Aorta (tissue), 5 donors: Measurements from ENCODE around the gene PIGB. TPM values are rescaled to one million over a fixed set of nuclear protein-coding genes. Genes with fewer than 3 reads are reported as not detected.
"Not testable (repeated sequence)": the region's sequence is repeated elsewhere in the genome, so short reads cannot be mapped to it uniquely, and the experiment has no call there.

Experiments used
- ATAC-seq: fragments of 200-7000 bp; cut with Tn5 transposase; one replicate; pipeline ENCODE4 v1.9.1; 2022; ENCODE audit warnings: moderate library complexity; ENCODE audit not compliant: low FRiP score
- DNase-seq, 2 donors: peaks; one replicate each; pipeline ENCODE4 v3.0.0-alpha.2; 2020
- H3K27ac ChIP-seq, 2 donors: one replicate each; pipeline ENCODE4 v1.5.1; 2013; ENCODE audit warnings: low read length in 2 of 2, mild to moderate bottlenecking in 2 of 2, moderate library complexity in 2 of 2, control low read depth in 1 of 2, inconsistent platforms in 1 of 2, low read depth in 1 of 2
- H3K27me3 ChIP-seq, 2 donors: one replicate each; pipeline ENCODE4 v1.6.1; 2013; ENCODE audit warnings: control low read depth in 1 of 2, low read length in 1 of 2, mild to moderate bottlenecking in 1 of 2, moderate library complexity in 1 of 2; ENCODE audit not compliant: insufficient read depth in 2 of 2, control insufficient read depth in 1 of 2
- H3K36me3 ChIP-seq, 2 donors: one replicate each; pipeline ENCODE4 v1.6.1; 2013; ENCODE audit warnings: control low read depth in 1 of 2, low read length in 1 of 2, mild to moderate bottlenecking in 1 of 2; ENCODE audit not compliant: insufficient read depth in 2 of 2, control insufficient read depth in 1 of 2
- H3K4me1 ChIP-seq, 2 donors: one replicate each; pipeline ENCODE4 v1.6.1; 2013; ENCODE audit warnings: low read length in 2 of 2, control low read depth in 1 of 2, mild to moderate bottlenecking in 1 of 2, moderate library complexity in 1 of 2; ENCODE audit not compliant: insufficient read depth in 2 of 2, control insufficient read depth in 1 of 2
- H3K4me3 ChIP-seq, 2 donors: one replicate each; pipeline ENCODE4 v1.5.1; 2013; ENCODE audit warnings: low read length in 2 of 2, control low read depth in 1 of 2, mild to moderate bottlenecking in 1 of 2
- H3K9me3 ChIP-seq: one replicate; pipeline ENCODE4 v1.6.1; 2013; ENCODE audit warnings: mild to moderate bottlenecking, low read length; ENCODE audit not compliant: control insufficient read depth
- WGBS, 2 donors: extraction: QIAGEN DNeasy Blood & Tissue Kit; methylation state at CpG; one replicate each; pipeline ENCODE4 v1.1.7; 2013; 5-methylcytosine and 5-hydroxymethylcytosine counted together
- intact Hi-C, 2 donors: fragments of 100-400 bp; cut with DNase I; formaldehyde crosslinking; loops; one replicate each; pipeline versions ENCODE4 v1.14.2 to v1.15.0; 2022
- polyA plus RNA-seq, 2 donors: library from polyadenylated mRNA; stranded (reverse); fragments of 200-250 nt; gene quantifications; one replicate each; pipeline ENCODE4 v1.2.3, GENCODE V29; 2013
- total RNA-seq, 2 donors: library from RNA; stranded (reverse); fragmentation: NEBNext Ultra II Directional; extraction: Animal tissue kit (Norgen Biotek cat#: 25700); gene quantifications; one replicate each; pipeline ENCODE4 v1.2.1, GENCODE V29; 2021
- donor health status: healthy with polysubstance abuse.
- donor health status: Bipolar disorder and iron deficiency.
- donor health status: DM: no; HTN: no; CAD: no.
- donor health status: DM: no; HTN: no; CAD: no.
- donor health status: DM: yes; HTN: yes; CAD: no.

The PIGB gene
- total and polyA plus RNA-seq, 4 donors = 4.0 to 27.1 (median 16.4) TPM

GRCh38 chr15:55289746-55290527 lies 29.1 kb upstream of the PIGB start, which contains the start of gene RAB27A:
RAB27A (minus strand) TSS chr15:55289813; CDS start chr15:55234934, 54,879 bp downstream.
- no peaks in the 10 kb centered on the region for H3K27me3 ChIP-seq
- WGBS, 2 donors = 0% methylated on average over 68 to 69 of the region's 69 CpGs
- no peaks in the 10 kb centered on the region for H3K9me3 ChIP-seq
- no peaks in the 10 kb centered on the region for H3K36me3 ChIP-seq
- DNase-seq = peak; percentile 84 to 92
- intact Hi-C loops = loop anchor here (1.0 to 10.0 kb wide), 6 partner anchors 69 to 1315 kb away; partner anchors contain the start of gene UNC13C (in 1 of the 2)
- ATAC-seq = peak; percentile 92
- no peaks in the 10 kb centered on the region for H3K4me1 ChIP-seq
- H3K27ac ChIP-seq = peak within 1 kb of the TSS; percentile 71 to 82
- H3K4me3 ChIP-seq = peak within 1 kb of the TSS; percentile 70 to 71

GRCh38 chr15:55290528-55291057 lies 28.4 kb upstream of the PIGB start:
- no peaks in the 10 kb centered on the region for H3K9me3 ChIP-seq
- H3K4me1 ChIP-seq = no peaks in the 10 kb centered on the region
- WGBS, 2 donors = 13% methylated on average over 17 of the region's 17 CpGs
- peak; percentile 91 to 96 for DNase-seq
- no peaks in the 10 kb centered on the region for H3K36me3 ChIP-seq
- ATAC-seq = peak; percentile 96
- H3K4me3 ChIP-seq = peak overlapping the region; percentile 70 to 71
- H3K27ac ChIP-seq = peak overlapping the region in 1 of 2 donors; percentile 82
- no peaks in the 10 kb centered on the region for H3K27me3 ChIP-seq
- intact Hi-C loops = loop anchor here (2.0 to 10.0 kb wide), 4 partner anchors 70 to 1316 kb away; partner anchors contain the start of gene UNC13C (in 1 of the 2)

GRCh38 chr15:55297315-55297714 lies 21.7 kb upstream of the PIGB start:
- DNase-seq (no peak), ATAC-seq (no peak)
- Histone ChIP-seq H3K27ac (no peak overlapping the region), H3K4me3 (no peak overlapping the region), H3K27me3 (no peaks in the 10 kb centered on the region), H3K4me1 (no peaks in the 10 kb centered on the region), H3K36me3 (no peaks in the 10 kb centered on the region), H3K9me3 (no peaks in the 10 kb centered on the region)
- intact Hi-C loops = loop anchor here in 1 of 2 donors (10.0 kb wide), 2 partner anchors 137 to 1323 kb away; partner anchors contain the start of gene UNC13C

GRCh38 chr15:55302801-55303200 lies 16.2 kb upstream of the PIGB start:
- DNase-seq, H3K4me3 ChIP-seq, H3K36me3 ChIP-seq, H3K4me1 ChIP-seq, H3K27me3 ChIP-seq, H3K9me3 ChIP-seq, ATAC-seq, H3K27ac ChIP-seq, intact Hi-C loops: not testable (repeated sequence)
- WGBS, 2 donors = 91% methylated on average over 24 of the region's 32 CpGs; no CpG with 5 or more reads in 1 of the 2 donors

GRCh38 chr15:55319537-55320237 lies 665 bp downstream of the PIGB start:
- H3K27ac ChIP-seq = peak overlapping the region in 1 of 2 donors; percentile 19
- no peaks in the 10 kb centered on the region for H3K9me3 ChIP-seq
- WGBS, 2 donors = 23 to 30% methylated on average over 4 of the region's 4 CpGs
- no peaks in the 10 kb centered on the region for H3K36me3 ChIP-seq
- peaks cover 2 to 3% of the 10 kb centered on the region in 2 donors for H3K4me1 ChIP-seq
- no peaks in the 10 kb centered on the region for H3K27me3 ChIP-seq
- peak in 1 of 2 donors; percentile 62 for DNase-seq
- intact Hi-C loops = loop anchor here in 1 of 2 donors (1.0 kb wide), 1 partner anchor 89 kb away; the partner anchor contains the start of genes CCPG1 and PIERCE2
- peak; percentile 80 for ATAC-seq
- H3K4me3 ChIP-seq = peak overlapping the region; percentile 46 to 75

GRCh38 chr15:55320238-55320550 lies 1.2 kb downstream of the PIGB start:
- no peaks in the 10 kb centered on the region for H3K36me3 ChIP-seq
- H3K4me1 ChIP-seq = peaks cover 2 to 3% of the 10 kb centered on the region in 2 donors
- H3K27me3 ChIP-seq = no peaks in the 10 kb centered on the region
- H3K4me3 ChIP-seq = peak overlapping the region; percentile 3 to 18
- intact Hi-C loops = no loop called here
- H3K27ac ChIP-seq = peak overlapping the region in 1 of 2 donors; percentile 19
- DNase-seq (no peak), ATAC-seq (no peak)
- 3 to 5% methylated on average over 2 of the region's 2 CpGs for WGBS, 2 donors
- no peaks in the 10 kb centered on the region for H3K9me3 ChIP-seq

GRCh38 chr15:55320963-55321362 lies 1.9 kb downstream of the PIGB start:
- H3K4me3 ChIP-seq = no peak overlapping the region
- intact Hi-C loops = no loop called here
- H3K4me1 ChIP-seq = peaks cover 2 to 3% of the 10 kb centered on the region in 2 donors
- 80 to 83% methylated on average over 1 of the region's 1 CpG for WGBS, 2 donors
- no peaks in the 10 kb centered on the region for H3K36me3 ChIP-seq
- no peaks in the 10 kb centered on the region for H3K27me3 ChIP-seq
- H3K27ac ChIP-seq = no peak overlapping the region
- ATAC-seq (no peak), DNase-seq (no peak)
- H3K9me3 ChIP-seq = no peaks in the 10 kb centered on the region

GRCh38 chr15:55322467-55322866 lies 3.4 kb downstream of the PIGB start:
- WGBS, 2 donors = 82 to 83% methylated on average over 5 of the region's 5 CpGs
- no peak for DNase-seq
- no peak for ATAC-seq

More at GRCh38 chr15:55322467-55322866, 3.4 kb downstream of the PIGB start:
- no peak overlapping the region for H3K27ac ChIP-seq
- H3K4me3 ChIP-seq = no peak overlapping the region
- no peaks in the 10 kb centered on the region for H3K9me3 ChIP-seq
- peaks cover 2% of the 10 kb centered on the region in 2 donors for H3K4me1 ChIP-seq
- no peaks in the 10 kb centered on the region for H3K27me3 ChIP-seq
- intact Hi-C loops = no loop called here
- H3K36me3 ChIP-seq = no peaks in the 10 kb centered on the region
